Nucleus accumbens (tissue), 56 donors: ENCODE measurements around the gene BACE2.
"Not testable (repeated sequence)": the region's sequence is repeated elsewhere in the genome, so short reads cannot be mapped to it uniquely, and the experiment has no call there.

Experiments
- DNase-seq, 56 donors: peaks; one replicate each; lab custom pipeline; 2025; lab: John Stamatoyannopoulos, UW

BACE2 gene

DNA sequence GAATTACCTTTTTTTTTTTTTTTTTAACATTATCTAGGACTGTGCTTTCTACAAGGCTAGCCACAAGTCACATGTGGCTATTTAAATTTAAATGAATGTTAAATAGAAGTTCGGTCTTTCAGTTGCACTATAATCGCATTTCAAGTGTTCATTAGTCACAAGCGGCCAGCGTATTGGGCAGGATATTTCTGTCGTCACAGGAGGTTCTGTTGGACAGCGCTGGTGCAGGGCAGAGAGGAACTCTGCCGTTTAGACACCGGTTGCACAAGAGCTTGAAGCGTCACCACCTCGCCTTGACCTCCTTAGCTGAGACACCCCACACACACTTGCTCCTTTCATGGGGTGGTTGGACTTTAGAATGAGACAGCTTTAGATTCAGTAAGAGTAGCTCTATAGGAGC, 64.1 kb downstream of the BACE2 start:
- no peak for DNase-seq

DNA sequence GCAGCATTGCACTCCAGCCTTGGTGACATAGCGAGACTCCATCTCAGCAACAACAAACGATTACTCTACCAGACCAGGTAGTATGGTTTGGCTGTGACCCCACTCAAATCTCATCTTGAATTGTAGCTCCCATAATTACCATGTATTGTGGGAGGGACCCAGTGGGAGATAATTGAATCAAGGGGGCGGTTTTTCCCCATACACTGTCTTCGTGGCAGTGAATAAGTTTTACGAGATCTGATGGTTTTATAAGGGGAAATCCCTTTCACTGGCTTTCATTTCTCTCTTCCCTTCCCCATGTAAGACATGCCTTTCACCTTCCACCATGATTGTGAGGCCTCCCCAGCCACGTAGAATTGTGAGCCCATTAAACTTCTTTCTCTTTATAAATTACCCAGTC, 66.0 kb downstream of the BACE2 start:
- DNase-seq: no peak

DNA sequence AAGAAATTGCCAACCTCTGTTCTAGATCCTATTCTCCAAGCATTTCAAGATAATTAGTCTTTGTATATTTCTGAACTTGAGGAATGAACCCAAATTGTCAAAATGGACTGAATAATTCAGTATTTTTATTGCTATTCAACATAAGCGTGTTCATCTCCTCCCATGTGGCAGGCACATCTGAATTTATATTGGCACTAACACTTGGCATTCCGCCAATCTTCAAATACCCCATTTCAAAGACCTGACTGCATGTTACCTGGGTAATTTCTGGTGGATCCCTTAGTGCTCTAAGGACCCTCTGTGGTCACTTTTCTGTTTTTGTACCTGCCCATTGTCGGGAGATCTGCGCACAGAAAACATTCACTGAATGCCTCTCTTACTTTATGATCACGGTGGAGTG, 66.6 kb downstream of the BACE2 start:
- DNase-seq: no peak

DNA sequence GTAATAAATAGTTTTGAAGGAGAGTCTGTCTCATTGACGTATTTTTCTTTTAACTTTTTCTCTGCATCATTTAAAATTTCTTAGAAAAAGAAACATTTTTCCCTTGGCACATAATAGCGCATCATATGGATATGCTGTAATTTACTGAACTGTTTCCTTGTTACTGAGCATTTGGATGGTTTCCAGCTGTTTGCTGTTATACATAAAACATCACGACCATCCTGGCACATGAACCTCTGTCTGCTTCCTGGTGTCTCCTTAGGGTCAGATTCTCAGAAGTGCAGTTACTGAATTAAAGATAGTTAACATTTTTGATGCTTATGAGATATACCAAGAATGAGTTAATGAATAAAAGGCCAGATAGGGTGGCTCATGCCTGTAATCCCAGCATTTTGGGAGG, 67.2 kb downstream of the BACE2 start:
- DNase-seq: no peak

DNA sequence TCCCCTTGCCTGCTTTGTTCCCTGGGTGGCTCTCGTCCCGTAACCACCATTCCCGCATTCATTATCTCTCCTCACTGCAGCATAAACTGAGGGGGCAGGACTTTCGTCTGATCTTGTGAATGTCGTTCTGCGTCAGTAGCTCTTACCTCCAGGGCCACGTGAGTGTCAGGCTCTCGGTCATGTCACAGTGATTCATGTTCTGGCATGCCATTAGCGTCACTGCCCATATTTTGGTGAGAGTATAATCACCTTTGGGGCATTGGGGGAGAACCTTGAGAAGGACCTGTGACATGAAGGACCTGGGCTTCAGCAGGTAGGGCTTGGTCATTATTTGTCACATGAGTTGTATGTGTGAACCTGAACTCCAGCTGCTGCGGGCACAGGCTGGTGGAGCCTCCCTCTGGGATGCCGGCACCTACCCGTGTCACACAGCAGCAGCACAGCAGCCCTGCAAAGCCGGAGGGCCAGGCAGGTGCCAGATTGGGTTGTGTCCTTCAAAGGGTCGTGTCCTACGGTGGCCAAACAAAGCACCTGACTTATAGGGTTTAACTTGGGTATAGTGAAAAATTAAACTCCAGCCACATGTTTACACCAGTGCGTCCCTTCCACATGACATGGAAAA, 68.5 kb downstream of the BACE2 start:
- no peak for DNase-seq

DNA sequence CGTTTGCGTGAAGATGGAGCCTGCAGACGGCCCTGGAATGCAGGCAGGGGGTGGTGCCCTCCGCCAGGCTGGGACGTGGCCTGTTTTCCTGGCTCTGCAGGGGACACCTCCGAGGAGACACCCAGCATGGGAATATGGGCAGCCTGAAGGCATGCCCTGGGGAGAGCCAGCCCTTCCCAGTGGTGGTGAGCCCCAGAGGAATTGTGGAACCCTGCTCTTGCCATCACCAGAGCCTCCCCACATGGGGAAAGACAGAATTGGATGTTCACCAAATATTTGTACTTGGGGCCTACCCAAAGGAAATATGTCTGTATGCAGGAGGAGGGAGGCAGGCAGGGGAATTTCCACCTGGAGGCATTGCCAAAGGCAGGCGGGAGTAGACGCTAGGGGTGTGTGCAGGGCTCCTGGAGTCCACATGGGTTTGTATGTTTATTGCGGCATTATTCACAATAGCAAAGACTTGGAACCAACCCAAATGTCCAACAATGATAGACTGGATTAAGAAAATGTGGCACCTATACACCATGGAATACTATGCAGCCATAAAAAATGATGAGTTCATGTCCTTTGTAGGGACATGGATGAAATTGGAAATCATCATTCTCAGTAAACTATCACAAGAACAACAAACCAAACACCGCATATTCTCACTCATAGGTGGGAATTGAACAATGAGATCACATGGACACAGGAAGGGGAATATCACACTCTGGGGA, 70.3 kb downstream of the BACE2 start:
- DNase-seq: not testable (repeated sequence)

DNA sequence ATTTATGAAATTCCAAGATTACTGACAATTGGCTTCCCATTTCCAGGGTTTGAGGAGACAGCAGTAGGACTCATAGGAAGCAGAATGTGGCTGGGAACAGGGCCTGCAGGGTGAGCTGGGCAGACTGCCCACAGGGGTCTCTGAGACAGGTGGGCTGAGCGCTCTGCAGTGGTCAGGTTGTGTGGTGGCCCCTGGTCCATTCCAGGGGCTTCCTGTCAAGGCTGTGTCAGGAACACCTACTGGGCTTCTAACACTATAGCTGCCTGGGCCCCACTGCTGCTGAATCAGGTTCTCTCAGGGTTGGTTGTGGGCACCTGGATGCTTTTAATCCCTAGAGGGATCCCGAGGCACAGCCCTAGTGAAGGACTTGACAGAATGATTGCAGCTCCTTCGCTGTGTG, 72.1 kb downstream of the BACE2 start:
- no peak for DNase-seq

DNA sequence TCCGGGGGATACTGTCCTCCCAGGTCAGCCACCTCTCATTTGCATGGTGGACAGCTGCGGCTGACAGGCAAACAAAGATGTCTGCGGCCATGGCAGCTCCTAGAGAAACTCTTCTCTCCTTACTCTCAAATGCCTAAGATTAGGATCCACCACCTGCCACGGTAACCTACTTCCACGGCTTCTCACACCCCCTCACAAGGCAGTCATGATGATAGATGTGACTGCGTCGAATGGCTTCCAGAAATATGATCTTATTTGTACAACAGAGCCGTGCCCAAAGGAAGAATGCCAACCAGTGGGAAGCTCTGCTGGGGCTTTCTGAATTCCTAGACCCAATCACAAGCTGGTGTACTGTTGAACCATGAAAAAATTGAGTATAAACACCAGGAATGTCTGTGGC, 73.4 kb downstream of the BACE2 start:
- DNase-seq: peak in 2 of 56 donors; percentile 1 to 15

DNA sequence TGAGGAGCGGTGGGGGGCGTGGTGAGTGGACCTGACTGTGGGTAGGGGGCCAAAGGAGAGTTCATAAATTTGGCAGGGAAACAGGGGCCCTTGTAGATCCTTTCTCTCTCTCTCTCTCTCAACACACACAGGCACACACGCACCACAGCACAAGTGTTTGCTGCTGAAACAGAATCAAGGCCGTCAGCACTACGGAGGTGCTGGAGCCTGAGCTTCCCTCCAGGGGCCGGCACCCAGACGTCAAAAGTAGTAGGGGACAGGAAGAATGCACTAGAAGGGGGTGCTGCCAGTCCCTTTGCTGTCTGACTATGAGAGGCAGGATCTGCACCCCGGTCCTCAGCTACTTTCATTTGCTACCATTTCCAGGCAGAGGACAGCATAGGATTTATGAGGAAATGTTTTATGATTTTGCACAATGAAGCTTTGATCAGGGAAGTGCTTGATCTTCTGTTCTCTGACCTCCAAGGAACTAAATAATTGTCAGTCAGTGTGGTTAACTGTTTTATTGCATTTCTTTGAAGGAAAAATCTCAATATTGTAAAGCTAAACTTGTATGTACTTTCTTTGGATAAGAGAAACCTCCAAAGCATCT, 74.4 kb downstream of the BACE2 start:
- no peak for DNase-seq

DNA sequence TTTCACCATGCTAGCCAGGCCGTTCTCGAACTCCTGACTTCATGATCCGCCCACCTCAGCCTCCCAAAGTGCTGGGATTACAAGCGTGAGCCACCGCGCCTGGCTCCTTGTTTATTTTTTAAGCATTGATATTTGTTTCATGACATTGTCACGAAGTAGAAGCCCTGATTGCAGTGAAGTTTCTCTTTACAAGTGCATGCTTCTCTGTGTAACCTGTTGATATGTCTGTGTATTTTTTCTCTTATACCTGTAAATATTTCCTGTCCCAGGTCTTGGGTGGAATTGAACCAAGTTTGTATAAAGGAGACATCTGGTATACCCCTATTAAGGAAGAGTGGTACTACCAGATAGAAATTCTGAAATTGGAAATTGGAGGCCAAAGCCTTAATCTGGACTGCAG, 75.1 kb downstream of the BACE2 start:
- no peak for DNase-seq

DNA sequence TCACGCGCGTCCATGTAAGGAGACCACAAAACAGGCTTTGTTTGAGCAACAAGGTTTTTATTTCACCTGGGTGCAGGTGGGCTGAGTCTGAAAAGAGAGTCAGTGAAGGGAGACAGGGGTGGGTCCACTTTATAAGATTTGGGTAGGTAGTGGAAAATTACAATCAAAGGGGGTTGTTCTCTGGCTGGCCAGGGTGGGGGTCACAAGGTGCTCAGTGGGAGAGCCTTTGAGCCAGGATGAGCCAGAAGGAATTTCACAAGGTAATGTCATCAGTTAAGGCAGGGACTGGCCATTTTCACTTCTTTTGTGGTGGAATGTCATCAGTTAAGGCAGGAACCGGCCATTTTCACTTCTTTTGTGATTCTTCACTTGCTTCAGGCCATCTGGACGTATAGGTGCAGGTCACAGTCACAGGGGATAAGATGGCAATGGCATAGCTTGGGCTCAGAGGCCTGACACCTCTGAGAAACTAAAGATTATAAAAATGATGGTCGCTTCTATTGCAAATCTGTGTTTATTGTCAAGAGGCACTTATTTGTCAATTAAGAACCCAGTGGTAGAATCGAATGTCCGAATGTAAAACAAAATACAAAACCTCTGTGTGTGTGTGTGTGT, 76.4 kb downstream of the BACE2 start:
- not testable (repeated sequence) for DNase-seq

DNA sequence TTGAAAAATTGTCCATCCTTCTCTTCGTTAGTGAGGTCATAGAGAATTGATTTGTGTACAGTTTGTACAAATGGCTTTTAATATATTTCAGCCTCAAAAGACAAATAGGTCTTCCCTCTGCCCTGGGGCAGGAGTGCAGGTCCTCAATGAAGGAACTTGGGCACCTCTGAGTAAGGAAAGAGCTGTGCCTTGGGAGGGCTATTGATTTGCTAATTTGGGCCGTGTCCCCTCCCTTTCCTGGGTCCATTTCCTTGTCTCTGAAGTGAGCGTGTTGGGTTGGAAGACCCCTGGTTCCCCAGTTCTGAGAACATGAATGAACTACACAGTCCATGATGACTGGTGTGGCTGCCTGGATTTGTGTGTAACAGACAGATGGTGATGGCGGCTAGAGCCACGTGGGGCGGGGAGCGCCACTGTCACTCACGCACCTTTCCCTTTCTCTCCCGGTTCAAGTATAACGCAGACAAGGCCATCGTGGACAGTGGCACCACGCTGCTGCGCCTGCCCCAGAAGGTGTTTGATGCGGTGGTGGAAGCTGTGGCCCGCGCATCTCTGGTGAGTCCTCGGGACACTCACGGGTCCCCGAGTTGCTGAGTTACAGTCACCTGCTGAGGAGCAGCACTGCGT, 77.7 kb downstream of the BACE2 start:
- no peak for DNase-seq

DNA sequence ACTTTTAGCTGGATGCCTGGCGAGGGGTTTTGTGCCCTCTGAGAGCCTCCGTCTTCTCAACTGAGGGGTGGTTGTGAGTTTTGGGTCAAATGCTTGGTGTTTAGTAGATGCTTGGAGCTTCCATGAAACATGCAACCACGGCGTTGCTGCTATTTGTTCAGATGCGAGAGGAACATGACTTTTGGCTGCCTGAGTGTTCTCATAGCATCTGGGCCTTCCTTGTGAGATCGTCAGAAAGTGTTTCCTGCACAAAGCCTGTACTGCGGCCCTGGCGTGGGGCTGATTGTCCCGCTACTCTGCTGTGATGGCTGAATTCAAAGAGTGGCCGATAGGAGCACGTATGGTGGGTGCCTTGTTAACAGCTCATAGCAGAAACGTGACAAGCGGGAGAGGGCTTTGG, 78.8 kb downstream of the BACE2 start:
- DNase-seq: no peak

DNA sequence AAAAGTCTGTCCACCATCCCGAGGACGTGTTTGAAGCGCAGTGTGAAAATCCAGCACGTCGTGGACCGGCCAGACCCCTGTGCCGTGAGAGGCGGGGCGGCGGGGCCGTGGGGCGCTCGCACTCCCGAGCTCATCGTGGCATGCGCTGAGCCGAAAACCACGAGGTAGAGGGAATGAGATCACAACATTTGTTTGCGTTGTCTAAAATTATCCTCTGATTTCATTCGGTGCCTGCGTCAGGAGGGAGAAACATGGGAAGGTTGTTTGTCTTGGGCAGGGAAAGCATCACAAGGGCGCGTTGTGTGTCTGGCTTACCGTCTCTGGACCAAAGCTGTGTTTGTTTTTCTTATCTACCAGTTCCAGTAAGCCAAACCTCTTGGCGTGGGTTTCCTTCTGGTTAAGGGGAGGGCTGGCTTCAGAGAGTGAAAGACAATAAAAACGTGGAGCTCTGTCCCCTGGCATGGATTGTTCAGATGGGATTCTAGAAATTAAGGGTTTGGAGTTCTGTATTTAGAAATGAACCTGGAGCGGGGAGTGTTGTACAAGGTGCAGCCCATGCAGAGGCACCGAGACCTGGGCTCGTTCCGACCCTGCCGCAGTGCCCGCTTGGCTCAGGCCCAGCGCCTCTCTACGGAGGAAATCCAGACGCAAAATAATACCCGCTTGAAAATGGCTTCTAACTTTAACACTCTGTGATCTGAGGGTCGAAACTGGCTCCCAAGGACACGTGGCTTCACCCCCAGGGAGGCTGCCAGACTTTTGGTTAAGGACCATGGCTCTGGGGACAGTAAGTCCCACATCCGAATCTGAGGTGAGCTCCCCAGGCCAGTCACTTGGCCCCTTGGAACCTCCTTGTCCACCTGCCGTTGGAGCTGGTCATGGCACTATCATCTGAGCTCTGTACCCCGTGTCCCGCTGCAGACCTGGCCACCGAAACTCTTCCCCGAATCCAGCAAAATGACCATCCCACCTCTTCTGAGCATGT, 79.9 kb downstream of the BACE2 start:
- DNase-seq: no peak

DNA sequence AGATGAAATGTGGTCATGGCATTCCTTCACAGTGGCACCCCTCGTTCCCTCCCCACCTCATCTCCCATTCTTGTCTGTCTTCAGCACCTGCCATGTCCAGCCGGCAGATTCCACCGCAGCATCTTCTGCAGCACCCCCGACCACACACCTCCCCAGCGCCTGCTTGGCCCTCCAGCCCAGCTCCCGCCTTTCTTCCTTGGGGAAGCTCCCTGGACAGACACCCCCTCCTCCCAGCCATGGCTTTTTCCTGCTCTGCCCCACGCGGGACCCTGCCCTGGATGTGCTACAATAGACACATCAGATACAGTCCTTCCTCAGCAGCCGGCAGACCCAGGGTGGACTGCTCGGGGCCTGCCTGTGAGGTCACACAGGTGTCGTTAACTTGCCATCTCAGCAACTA, 81.5 kb downstream of the BACE2 start:
- DNase-seq: no peak

DNA sequence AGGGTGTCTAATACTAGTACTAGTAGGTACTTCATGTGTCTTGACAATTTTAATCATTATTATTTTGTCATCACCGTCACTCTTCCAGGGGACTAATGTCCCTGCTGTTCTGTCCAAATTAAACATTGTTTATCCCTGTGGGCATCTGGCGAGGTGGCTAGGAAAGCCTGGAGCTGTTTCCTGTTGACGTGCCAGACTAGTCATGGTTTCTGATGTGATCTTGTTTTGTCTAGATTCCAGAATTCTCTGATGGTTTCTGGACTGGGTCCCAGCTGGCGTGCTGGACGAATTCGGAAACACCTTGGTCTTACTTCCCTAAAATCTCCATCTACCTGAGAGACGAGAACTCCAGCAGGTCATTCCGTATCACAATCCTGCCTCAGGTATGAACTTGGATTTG, 82.6 kb downstream of the BACE2 start:
- no peak for DNase-seq

DNA sequence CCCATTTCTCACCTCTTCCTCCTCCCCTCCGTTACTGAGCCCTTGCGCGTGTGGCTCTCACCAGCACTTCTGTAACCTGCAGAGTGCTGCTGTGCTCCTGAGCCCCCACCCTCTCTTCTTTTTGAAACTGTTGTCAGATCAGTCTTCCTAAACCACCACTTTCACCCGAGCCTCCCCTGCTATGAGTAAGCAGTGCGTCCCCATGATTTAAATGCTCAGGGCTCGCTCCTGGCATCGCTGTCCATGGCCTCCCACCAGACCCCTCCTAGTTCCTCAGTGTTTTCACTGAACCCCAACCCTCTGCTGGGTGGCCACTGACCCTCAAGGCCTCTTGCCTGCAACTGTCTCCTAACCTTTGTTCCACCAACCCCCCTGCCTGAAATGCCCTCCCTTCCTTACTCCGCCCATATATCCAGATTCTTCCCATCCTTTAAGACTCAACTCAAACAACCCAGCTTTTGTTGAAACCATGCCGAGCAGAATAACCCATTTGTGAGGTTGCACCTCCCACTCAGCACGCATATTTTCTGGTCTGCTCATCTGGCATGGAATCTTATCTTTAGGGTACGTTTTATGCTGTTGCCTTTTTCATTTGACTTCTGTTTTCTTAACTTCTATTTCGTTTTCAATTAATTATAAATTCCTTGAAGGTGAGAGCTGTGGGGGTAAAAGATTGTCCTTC, 84.1 kb downstream of the BACE2 start:
- no peak for DNase-seq

DNA sequence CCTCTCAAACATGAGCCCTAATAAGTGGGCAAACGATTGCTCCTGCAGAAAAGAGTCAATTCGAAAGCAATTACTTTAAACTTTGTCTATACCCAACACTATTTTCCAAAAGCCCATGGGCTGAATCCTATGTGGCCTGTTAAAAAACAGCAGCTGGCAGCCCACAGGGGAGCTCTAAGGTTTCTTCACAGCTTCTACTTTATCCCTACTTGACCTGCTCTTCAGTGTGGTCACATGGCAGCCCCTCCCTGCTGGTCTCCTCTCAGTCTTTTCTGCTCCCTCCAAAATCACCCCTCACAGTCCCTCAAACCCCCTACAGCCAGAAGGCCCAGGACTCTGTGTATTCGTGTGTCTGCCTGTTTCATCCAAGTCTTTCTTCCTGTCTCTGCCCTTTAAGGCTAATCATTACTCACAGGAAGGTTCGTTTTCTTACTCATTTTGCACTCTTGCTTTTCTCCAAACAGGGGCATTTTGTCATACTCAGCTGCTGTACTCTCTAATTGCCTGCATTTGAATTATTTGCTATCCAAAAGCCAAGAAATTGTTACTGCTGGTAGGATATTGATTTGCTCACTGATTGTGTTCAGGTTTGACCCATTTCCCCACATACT, 86.2 kb downstream of the BACE2 start:
- no peak for DNase-seq

DNA sequence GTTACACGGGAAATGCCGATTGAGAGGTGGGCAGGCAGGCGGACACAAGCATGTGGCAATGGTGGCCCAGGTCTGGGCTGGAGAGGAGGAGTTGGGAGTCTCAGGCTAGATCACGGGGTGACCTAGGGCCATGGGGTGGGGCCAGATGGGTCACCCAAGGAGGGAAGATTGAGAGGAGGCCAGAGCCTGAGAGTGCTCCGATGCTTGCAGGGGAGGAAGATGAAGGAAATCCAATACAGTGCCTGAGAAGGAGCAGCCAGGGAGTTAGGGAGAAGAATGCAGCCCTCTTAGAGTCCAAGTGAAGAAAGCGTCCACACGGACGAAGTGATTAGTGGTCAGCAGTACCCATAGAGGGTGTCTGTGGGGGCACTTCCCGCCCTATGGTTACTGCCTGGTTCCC, 87.2 kb downstream of the BACE2 start:
- no peak for DNase-seq
